ENCODE data around the gene KRTAP12-1. TPM values are rescaled to one million over a fixed set of nuclear protein-coding genes. Genes with fewer than 3 reads are reported as not detected.
"Not testable (repeated sequence)": the region's sequence is repeated elsewhere in the genome, so short reads cannot be mapped to it uniquely, and the experiment has no call there.

The KRTAP12-1 gene
- total and polyA plus RNA-seq, 2 donors (not counting 1 experiment from before 2014, with no cell fraction given) = not detected

DNA sequence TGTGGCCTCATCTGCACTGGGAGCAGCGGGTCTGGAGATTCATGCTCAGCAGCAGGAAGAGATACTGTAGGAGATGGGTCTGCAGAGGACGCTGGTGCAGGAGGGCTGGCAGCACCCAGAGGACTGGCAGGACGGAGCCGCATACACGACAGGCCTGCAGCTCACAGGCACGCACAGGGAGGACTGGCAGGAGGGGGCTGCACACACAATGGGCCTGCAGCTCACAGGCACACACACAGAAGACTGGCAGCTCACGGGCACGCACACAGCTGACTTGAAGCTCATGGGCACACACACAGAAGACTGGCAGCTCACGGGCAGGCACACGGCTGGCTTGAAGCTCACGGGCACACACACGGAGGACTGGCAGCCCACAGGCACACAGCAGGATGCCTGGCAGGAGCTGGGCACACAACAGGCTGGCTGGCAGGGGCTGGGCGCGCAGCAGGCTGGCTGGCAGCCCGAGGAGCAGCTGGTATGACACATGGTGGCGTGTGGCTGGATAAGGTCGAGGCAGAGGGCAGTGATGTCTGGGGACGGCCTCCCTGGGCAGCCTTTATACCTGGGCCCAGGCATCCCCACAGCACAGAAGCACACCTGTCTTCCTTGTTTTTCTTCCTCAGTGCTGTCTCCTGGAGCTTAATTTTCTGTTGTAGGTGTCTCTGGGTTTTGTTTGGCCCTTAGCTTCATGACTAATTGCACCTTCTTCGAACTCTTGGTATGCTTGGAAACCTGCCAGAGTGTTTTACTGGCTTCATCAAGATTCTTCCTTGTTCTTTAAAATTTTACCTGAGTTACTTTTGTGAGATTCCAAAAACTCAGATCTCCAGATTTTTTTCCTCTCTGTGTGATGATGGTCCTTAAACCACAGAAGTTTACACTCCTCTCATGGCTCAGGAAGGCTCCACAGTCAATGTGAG, 15.3 kb downstream of the KRTAP12-1 start, which contains the start of gene KRTAP12-2:
TSS of gene KRTAP12-2 (minus strand) at position 527 of the 920 bp plus-strand sequence. CDS start at position 486, 41 bp downstream.
- Mint-ChIP-seq H3K4me1 (no peaks in the 10 kb centered on the region), H3K4me3 (no peak within 1 kb of the TSS), H3K27ac (no peak within 1 kb of the TSS), H3K9me3 (ENCODE audit: insufficient read depth) (peaks cover 8% of the 10 kb centered on the region), H3K27me3 (peaks cover 38% of the 10 kb centered on the region)
- Histone ChIP-seq H3K9ac (ENCODE audit: low read length) (no peak within 1 kb of the TSS), H3K4me3 (ENCODE audit: control extremely low read depth in 1 of 5, extremely low read depth in 1 of 5, insufficient read depth in 1 of 5, low read depth in 2 of 5, low read length in 4 of 5) (no peak within 1 kb of the TSS), H3K27me3 (replicated peaks in 1 of 4; ENCODE audit: control extremely low read depth in 1 of 4, control insufficient read depth in 3 of 4, insufficient read depth in 4 of 4, low read length in 3 of 4) (peaks cover 0 to 19% (median 0%) of the 10 kb centered on the region in 4 experiments), H4K20me1 (ENCODE audit: control insufficient read depth, insufficient read depth, low read length, poor library complexity, severe bottlenecking) (no peaks in the 10 kb centered on the region), H3K9me3 (ENCODE audit: control extremely low read depth in 1 of 3, control insufficient read depth in 2 of 3, insufficient read depth in 1 of 3, low read length in 2 of 3) (peaks cover 0 to 26% (median 6%) of the 10 kb centered on the region in 3 donors), H3K4me2 (replicated peaks; ENCODE audit: low read depth, low read length, poor library complexity, severe bottlenecking) (no peak within 1 kb of the TSS), H3K4me1 (ENCODE audit: control insufficient read depth in 2 of 2, insufficient read depth in 2 of 2, low read length in 2 of 2) (no peaks in the 10 kb centered on the region), H3K79me2 (ENCODE audit: control insufficient read depth, insufficient read depth, low read length) (no peaks in the 10 kb centered on the region), H3K36me3 (replicated peaks in 1 of 2; ENCODE audit: control extremely low read depth in 1 of 2, control insufficient read depth in 1 of 2, extremely low read depth in 1 of 2, insufficient read depth in 2 of 2, low read length in 1 of 2) (no peaks in the 10 kb centered on the region), H3K27ac (ENCODE audit: low read length in 2 of 2) (no peak within 1 kb of the TSS), H2AFZ (ENCODE audit: insufficient read depth, low read depth, low read length, poor library complexity, severe bottlenecking) (no peak within 1 kb of the TSS)
- no peak for TF ChIP-seq EZH2 (IDR thresholded peaks at IDR 0.05; ENCODE audit: borderline replicate concordance, insufficient read depth, low read depth, low read length, poor library complexity, severe bottlenecking)
- TF ChIP-seq, protein P1, sequence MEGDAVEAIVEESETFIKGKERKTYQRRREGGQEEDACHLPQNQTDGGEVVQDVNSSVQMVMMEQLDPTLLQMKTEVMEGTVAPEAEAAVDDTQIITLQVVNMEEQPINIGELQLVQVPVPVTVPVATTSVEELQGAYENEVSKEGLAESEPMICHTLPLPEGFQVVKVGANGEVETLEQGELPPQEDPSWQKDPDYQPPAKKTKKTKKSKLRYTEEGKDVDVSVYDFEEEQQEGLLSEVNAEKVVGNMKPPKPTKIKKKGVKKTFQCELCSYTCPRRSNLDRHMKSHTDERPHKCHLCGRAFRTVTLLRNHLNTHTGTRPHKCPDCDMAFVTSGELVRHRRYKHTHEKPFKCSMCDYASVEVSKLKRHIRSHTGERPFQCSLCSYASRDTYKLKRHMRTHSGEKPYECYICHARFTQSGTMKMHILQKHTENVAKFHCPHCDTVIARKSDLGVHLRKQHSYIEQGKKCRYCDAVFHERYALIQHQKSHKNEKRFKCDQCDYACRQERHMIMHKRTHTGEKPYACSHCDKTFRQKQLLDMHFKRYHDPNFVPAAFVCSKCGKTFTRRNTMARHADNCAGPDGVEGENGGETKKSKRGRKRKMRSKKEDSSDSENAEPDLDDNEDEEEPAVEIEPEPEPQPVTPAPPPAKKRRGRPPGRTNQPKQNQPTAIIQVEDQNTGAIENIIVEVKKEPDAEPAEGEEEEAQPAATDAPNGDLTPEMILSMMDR (IDR thresholded peaks at IDR 0.05) = no peak
- ChIA-PET CTCF (no interaction called here), POLR2A (no interaction called here)
- no peak for ATAC-seq (ENCODE audit: low read depth)
- DNase-seq = no peak
- intact Hi-C loops (cut with micrococcal nuclease) = no loop called here
- WGBS (ENCODE audit: insufficient coverage) = 75% methylated on average over 17 of the region's 19 CpGs

DNA sequence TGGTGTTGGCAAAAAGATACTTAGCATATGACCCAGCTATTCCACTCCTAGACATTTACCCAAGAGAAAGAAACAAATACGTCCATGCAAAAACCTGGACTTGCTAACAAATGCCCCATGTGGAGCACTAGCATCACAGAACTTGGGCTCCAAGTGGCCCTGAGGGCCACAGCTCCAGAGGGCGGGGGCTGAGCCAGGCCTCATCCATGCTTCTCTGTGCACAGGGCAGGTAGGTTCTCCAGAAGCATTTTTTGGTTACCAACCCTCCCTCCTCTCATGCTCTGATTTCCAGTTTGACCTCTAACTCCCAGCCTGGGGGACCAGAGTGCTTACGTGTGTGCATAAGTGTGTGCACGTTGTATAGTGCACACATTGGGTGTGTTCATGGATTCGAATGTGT, 17.3 kb downstream of the KRTAP12-1 start:
- H3K4me1 ChIP-seq (ENCODE audit: control insufficient read depth in 2 of 2, insufficient read depth in 2 of 2, low read length in 2 of 2) = no peaks in the 10 kb centered on the region
- no peak overlapping the region for H3K4me3 Mint-ChIP-seq
- no peak overlapping the region for H3K9ac ChIP-seq (ENCODE audit: low read length)
- no peak overlapping the region for H3K4me3 ChIP-seq (ENCODE audit: control extremely low read depth in 1 of 5, extremely low read depth in 1 of 5, insufficient read depth in 1 of 5, low read depth in 2 of 5, low read length in 4 of 5)
- peaks cover 0 to 10% (median 0%) of the 10 kb centered on the region in 3 donors for H3K9me3 ChIP-seq (ENCODE audit: control extremely low read depth in 1 of 3, control insufficient read depth in 2 of 3, insufficient read depth in 1 of 3, low read length in 2 of 3)
- peaks cover 43% of the 10 kb centered on the region for H3K27me3 Mint-ChIP-seq
- WGBS (ENCODE audit: insufficient coverage) = 100% methylated on average over 2 of the region's 5 CpGs
- TF ChIP-seq EZH2 (IDR thresholded peaks at IDR 0.05; ENCODE audit: borderline replicate concordance, insufficient read depth, low read depth, low read length, poor library complexity, severe bottlenecking) = no peak
- TF ChIP-seq, protein P1 (IDR thresholded peaks at IDR 0.05) = no peak
- DNase-seq (no peak), ATAC-seq (ENCODE audit: low read depth) (no peak)
- peaks cover 5% of the 10 kb centered on the region for H3K9me3 Mint-ChIP-seq (ENCODE audit: insufficient read depth)
- CTCF ChIA-PET = no interaction called here
- peaks cover 0 to 6% (median 0%) of the 10 kb centered on the region in 4 experiments for H3K27me3 ChIP-seq (replicated peaks in 1 of 4; ENCODE audit: control extremely low read depth in 1 of 4, control insufficient read depth in 3 of 4, insufficient read depth in 4 of 4, low read length in 3 of 4)
- intact Hi-C loops (cut with micrococcal nuclease) = no loop called here
- H3K36me3 ChIP-seq (replicated peaks in 1 of 2; ENCODE audit: control extremely low read depth in 1 of 2, control insufficient read depth in 1 of 2, extremely low read depth in 1 of 2, insufficient read depth in 2 of 2, low read length in 1 of 2) = no peaks in the 10 kb centered on the region
- no peak overlapping the region for H3K27ac ChIP-seq (ENCODE audit: low read length in 2 of 2)
- no peak overlapping the region for H3K27ac Mint-ChIP-seq
- no peaks in the 10 kb centered on the region for H4K20me1 ChIP-seq (ENCODE audit: control insufficient read depth, insufficient read depth, low read length, poor library complexity, severe bottlenecking)
- POLR2A ChIA-PET = no interaction called here
- H3K4me1 Mint-ChIP-seq = no peaks in the 10 kb centered on the region
- H3K4me2 ChIP-seq (replicated peaks; ENCODE audit: low read depth, low read length, poor library complexity, severe bottlenecking) = no peak overlapping the region
- H3K79me2 ChIP-seq (ENCODE audit: control insufficient read depth, insufficient read depth, low read length) = no peaks in the 10 kb centered on the region
- no peak overlapping the region for H2AFZ ChIP-seq (ENCODE audit: insufficient read depth, low read depth, low read length, poor library complexity, severe bottlenecking)

DNA sequence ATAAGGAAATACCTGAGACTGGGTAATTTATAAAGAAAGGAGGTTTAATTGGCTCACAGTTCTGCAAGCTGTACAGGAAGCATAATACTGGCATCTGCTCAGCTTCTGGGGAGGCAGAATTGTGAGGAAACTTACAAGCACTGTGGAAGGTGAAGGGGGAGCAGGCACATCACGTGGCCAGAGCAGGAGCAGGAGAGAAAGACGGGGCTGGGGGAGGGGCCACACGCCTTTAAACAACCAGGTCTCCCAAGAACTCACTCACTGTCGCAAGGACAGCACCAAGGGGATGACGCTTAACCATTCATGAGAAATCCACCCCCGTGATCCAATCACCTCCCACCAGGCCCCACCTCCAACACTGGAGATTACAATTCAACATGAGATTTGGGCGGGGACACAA, 20.4 kb downstream of the KRTAP12-1 start:
- H3K4me1 Mint-ChIP-seq = not testable (repeated sequence)

More for the DNA sequence above, 20.4 kb downstream of the KRTAP12-1 start:
- H3K27me3 ChIP-seq (replicated peaks in 1 of 4; ENCODE audit: control extremely low read depth in 1 of 4, control insufficient read depth in 3 of 4, insufficient read depth in 4 of 4, low read length in 3 of 4) = peaks cover 0 to 16% (median 0%) of the 10 kb centered on the region in 4 experiments
- H3K4me3 Mint-ChIP-seq; H3K27ac Mint-ChIP-seq; H3K9ac ChIP-seq (ENCODE audit: low read length); intact Hi-C loops (cut with micrococcal nuclease); H3K4me2 ChIP-seq (replicated peaks; ENCODE audit: low read depth, low read length, poor library complexity, severe bottlenecking); ATAC-seq (ENCODE audit: low read depth); H3K4me3 ChIP-seq (ENCODE audit: control extremely low read depth in 1 of 5, extremely low read depth in 1 of 5, insufficient read depth in 1 of 5, low read depth in 2 of 5, low read length in 4 of 5); POLR2A ChIA-PET; H4K20me1 ChIP-seq (ENCODE audit: control insufficient read depth, insufficient read depth, low read length, poor library complexity, severe bottlenecking); CTCF ChIA-PET; H3K4me1 ChIP-seq (ENCODE audit: control insufficient read depth in 2 of 2, insufficient read depth in 2 of 2, low read length in 2 of 2); H3K9me3 Mint-ChIP-seq (ENCODE audit: insufficient read depth); H3K36me3 ChIP-seq (replicated peaks in 1 of 2; ENCODE audit: control extremely low read depth in 1 of 2, control insufficient read depth in 1 of 2, extremely low read depth in 1 of 2, insufficient read depth in 2 of 2, low read length in 1 of 2); H3K79me2 ChIP-seq (ENCODE audit: control insufficient read depth, insufficient read depth, low read length); DNase-seq; H2AFZ ChIP-seq (ENCODE audit: insufficient read depth, low read depth, low read length, poor library complexity, severe bottlenecking); H3K27ac ChIP-seq (ENCODE audit: low read length in 2 of 2): not testable (repeated sequence)
- 83% methylated on average over 4 of the region's 7 CpGs for WGBS (ENCODE audit: insufficient coverage)
- peaks cover 53% of the 10 kb centered on the region for H3K27me3 Mint-ChIP-seq
- peaks cover 0 to 13% (median 6%) of the 10 kb centered on the region in 3 donors for H3K9me3 ChIP-seq (ENCODE audit: control extremely low read depth in 1 of 3, control insufficient read depth in 2 of 3, insufficient read depth in 1 of 3, low read length in 2 of 3)
